Activated CD4-positive, CD25-positive, alpha-beta regulatory T cell treated with anti-CD3 and anti-CD28 coated beads, Interleukin-2, amount 50 U/mL, for 72 hours (primary cell): ENCODE data around the gene P2RY13.

Experiments used
- DNase-seq: peaks from one replicate; pipeline ENCODE4 v3.0.0; 2021

P2RY13 gene

DNA sequence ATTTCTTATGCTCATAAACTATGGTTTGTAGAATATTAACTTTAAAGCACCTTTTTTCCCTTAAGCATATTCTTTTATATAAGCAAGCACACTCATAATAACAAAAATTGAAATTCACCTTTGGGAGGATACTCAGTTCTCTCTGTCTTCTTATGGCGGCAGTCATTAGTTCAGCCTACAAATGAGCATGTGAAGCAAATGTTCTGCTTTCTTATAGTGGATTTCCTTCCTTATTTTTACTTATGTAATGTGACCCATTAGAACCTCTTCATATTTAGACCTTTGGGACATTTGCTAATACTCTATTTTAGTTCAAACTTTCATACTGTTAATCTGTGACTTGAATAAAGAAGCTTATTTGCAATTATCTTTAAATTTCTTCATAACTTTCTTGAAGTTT, at the start of gene P2RY13:
Gene P2RY13 (minus strand): TSS at position 187 of the 400 bp plus-strand sequence. CDS start 21 bp downstream, at position 166.
- DNase-seq: no peak

DNA sequence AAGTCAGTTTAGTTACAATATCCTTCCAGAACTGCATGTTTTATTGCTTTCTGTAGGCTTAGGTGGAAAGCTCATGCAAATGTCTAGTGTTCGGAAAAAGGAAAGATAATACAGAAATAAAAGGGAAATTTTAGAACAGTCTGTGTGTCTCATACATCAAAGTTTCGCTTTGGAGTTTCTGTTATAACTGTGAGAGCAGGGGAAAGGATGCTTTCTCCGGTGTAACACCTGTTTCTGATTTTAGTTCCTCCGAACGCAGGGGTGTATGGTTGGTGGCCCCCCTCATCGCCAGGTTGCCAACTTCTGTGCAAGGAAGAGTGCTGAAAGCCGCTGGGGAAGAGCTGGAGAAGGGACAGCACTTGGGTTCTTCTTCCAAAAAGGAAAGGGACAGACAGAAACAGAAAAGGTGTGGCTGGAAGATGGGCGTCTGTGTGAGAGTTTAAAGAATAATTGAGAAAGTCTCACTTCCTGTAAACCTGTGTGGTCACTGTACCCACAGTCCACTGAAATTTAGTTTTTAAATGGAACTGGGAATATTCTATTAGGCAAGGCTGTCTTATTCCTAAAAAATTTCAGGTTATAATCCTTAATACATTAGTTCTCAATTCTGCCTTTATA, 48.5 kb upstream of the P2RY13 start:
- DNase-seq: no peak

DNA sequence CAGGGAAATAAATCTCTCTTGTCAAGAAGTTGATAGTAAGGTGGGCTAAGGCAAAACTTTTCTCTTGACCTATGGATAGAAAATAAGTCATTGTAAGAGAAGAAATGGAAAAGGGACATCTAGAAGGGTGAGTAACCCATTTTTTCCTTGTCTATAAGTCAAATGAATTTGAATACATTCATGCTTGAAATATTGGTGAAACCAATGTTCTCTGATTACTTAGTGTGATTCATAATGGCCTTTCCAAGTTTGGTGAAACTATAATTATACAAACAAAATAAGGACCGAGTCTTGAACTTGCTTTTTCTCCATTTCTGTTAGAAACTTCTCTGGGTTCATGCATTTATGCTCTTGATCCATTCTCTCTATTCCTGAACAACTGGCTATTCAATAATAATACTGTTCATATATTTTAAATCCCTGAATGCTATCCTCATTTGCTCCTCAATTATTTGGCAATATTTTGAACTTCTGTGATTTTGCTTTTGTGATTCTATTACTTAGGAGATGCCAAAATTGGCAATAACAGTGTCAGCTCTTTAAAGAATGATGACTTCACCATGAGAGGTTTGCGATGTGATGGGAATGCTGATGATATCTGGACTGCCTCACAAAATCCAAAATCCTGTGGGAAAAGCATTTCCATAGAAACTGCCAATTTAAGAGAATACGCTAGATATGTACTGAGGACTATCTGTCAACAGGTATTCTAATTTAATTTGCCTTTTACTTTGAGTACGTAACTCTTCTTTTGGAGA, 42.9 kb upstream of the P2RY13 start:
- no peak for DNase-seq

DNA sequence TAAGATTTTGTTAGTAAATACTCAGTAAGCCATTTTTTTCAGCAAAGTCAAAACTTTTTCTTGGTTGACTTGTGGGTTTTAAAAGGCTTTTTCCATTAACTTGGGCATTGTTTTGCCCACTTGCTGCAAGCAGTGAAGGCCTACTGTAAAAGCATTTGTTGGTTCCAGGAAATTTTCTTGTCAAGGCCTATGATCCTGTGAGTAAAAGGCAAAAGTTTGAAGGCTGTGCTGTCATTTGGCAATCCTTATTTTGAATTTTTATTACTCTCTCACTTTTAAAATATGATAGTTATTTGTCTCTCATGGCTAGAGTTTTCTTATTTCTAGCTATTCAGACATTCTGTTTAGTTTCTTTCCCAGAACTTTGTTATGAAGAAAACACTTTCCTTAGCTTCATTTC, 42.2 kb upstream of the P2RY13 start:
- no peak for DNase-seq

DNA sequence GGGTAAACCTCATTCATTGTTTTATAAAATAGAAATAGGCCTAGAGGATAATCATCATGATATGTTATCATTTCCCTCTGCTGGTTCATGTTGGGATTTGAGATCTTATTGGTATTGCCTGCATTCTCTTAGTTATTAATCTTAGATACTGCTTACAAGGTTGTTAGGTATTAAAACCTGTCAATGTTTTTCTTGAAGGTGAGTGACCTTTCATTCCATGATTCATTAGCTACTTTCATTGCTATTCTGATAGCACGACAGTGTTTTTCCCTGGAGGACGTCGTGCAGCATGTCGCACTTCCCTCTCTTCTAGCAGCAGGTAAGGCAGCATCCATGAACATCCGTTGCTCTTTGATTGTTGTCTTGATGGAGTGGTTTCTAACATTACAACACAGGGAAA, 38.1 kb upstream of the P2RY13 start:
- DNase-seq: no peak

DNA sequence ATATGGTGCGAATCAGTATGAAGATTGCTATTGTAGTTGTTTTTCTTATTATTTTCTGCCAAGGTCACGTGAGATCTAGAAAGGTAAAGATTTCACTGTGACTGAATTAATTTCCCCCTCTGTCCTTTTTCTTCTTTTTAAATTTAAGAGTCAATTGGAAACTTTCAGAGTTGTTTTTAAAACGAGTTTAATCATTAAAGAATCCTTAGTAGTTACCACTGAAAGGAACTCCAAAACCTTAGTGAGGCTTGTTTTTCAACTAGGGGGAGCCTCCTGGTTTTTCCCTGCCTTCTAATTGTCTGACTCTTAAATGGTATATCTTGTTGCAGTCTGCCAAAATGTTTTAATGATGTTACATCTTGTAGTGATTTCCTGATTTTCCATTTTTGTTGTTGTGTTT, 37.6 kb upstream of the P2RY13 start:
- DNase-seq: no peak

DNA sequence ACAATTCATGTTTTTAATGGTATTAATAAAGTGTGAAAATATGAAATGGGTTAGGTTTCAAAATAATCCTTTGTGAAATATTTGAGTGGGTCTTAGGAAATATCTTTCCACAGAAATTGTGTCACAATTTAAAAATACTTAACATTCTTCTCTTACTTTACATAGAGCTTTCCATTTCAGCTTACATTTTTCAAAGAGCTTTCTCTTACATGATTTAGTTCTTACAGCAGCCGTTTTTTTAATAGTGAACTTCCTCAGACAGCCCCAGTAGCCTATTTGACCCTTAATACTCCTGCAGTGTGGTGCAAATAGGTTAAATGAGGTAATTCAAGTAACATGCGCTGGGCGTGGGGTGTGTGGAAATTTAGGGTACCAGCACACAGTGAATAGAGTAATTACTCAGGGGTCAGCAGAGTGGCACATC, 33.4 kb upstream of the P2RY13 start:
- DNase-seq: no peak

DNA sequence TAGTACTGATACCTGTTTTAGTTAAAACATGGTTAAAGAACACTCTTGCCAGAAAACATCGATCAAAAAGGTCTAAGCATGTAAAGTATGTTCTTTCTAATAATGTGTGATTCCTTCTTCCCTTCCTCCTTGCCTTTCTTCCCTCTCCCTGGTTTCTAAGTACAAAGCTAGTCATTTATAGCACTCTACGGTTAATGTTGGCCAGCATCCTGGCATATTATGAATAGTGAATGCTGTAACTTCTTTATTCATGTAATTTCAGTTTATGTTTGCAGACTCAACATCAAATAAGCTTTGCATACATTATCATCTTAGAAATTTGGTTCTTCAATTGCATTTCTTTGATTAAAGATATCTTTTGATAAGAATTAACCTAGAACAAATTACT, 28.1 kb upstream of the P2RY13 start:
- DNase-seq: no peak

DNA sequence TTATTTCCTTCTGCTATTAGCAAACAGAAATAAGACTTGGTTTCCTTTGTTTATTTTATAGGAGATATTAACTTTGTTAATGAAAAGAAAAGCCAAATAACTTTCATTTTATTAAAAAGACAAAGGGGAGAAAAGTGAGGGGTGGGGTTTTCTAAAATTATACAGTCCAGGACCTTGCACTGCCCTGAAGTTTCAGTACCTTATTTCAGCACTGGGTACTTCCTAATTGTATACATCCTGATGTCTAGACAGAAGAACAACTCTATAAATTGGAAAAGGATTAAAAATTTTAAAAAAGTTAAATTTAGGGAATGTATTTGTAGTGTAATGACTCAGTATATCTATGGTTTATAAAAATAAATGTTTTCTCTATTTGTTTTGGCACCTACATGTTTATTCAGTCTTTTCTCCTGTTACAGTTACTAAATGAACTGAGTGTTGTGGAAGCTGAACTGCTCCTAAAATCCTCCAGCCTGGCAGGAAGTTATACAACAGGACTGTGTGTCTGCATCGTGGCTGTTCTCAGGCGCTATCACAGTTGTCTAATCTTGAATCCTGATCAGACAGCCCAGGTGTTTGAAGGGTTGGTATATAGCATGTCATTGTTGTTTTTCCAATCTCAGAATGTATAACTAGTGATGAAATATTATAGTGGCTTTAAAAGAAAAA, 27.6 kb upstream of the P2RY13 start:
- DNase-seq: no peak

DNA sequence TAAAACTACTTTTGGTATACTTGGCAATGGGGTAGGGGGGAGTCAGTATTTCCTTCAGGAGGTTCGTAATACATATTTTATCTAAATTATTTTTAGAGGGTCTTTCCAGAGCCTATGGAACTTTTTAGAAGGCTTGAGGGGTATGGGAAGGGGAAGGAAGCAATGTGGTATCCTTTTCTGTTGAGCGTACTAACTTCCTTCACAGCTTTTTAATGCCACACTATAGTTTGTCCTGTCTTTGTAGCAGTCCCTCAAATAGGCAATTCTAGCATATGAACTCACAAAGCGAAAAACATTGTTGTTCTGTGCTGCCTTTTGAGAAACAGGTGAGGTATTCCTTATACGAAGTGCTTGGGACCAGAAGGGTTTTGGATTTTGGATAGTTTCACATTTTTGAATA, 22.3 kb upstream of the P2RY13 start:
- DNase-seq: no peak

DNA sequence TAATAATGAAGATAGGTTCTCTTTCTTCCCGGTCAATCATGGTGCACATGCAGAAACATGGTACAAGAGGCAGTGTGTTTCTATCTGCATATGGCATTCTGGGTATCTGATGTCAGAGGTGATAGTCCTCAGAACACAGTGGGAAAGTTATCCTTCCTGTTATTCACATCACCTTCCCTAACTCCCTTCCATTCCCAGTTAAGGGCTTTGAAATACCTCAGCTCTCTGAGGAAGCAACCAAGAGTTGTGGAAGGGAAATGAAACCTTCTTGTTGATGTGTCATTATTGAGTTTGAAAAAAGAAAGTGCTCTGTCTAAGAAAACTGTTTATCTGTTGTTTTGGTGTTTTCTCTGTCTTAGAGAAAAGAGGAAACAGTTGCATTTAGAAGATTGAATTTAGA, 21.9 kb upstream of the P2RY13 start:
- no peak for DNase-seq

DNA sequence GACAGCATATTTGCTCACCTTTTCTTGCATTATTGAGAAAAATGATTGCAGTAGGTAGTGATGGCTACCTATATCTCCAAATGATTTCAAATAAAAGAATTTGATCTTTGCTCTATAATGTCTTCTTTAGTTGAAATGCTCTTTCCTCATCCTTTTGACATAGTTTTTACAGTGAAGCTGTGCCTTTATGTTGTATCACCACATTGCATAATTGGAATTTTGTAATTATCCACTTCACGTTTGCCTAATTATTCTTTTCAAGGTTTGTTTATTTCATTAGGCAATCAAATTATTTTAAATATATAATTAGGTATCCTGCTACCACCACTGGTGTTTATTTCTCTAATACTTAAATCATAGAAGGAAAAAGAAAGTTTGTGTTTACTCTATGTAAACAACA, 21.3 kb upstream of the P2RY13 start:
- DNase-seq: no peak

DNA sequence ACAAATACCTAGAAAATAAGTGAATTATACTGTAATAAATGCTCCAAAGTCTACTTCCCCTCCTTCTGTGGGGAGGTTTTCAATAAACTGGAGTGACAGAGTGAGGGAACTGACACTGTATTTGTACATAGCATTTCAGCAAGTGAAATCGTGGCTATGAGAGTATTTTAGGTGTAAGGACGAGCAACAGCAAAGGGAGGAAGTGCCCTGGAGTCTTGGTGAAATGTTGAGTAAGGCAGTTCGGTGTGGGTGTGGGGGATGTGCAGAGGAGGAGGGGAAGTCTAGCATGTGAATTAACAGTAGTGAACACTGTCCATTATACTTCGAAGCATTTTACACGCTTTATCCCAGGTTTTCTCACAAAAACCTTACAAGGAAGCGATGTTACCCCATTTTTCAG, 18.1 kb upstream of the P2RY13 start:
- DNase-seq: no peak

DNA sequence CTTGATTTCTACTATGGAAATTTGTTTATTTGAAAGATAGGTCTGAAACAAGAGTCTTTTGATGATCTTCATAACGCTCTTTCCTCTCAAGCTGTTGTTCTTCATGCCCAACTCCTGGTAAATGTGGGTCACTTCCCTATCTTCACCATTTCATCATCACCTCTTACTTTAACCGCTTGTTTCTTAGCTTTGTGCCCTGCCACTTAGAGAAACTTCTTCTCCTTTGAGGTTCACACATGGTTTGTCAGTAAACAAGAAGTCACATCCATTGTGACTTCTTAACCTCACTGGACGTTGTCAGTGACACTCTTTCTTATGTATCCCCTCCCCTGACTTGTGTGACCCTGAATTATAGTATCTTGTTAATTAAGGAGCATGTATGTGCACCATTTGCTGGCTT, 16.9 kb upstream of the P2RY13 start:
- DNase-seq: no peak

DNA sequence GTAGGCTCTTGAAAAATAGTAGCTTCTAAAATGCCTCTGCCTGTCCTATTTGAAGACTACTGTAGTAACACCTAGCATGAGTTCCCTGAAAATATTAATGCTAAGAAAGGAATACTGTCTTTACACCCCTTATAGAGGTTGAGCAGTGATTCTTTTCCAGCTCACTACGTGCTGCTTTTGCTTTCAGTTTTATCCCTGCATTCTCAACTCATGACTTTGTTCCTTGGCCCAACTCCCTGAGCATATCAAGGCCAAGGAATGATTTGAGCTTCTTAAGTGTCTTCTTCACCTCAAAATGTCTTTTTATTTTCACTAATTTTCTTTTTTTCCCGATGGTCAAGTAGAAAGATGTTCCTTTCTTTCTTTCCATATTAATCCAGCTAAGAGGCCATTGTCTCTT, 16.5 kb upstream of the P2RY13 start:
- no peak for DNase-seq

DNA sequence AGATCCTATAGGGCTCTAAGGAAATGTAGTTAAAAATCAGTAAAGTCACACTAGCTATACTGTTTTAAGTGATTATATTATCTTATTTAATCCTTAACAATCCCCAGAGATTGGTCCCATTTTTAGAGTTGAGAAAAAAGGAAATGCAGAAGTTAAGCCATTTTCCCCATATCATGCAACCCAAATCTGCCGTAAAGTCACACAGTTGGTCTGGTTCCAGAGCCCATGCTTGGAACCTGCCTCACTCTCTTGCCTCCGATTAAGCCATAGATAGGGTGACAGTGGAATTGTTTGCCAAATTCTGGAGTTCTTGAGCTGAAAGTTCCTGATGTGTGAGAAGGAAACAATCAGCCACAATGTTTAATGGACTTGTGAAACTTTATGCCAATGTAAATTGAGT, 2.3 kb upstream of the P2RY13 start:
- DNase-seq: no peak

DNA sequence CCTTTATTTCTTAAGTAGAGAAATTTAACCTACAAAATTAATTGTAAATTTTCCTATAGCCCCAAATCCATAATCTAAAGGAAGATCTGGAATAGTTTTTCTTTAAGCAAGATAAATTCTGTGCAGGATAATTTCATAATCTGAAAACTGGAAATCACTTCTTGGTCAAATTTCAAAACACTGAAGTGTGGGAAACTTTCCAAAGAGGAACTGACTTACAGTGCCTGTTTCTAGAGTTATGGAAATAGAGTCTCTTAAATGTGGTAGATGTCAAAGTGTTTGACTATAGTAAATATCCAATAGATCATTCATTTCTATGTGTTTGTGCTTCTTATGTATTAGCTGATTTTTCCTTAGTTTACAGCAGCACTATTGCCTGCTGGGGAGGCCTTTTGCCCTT, 1.6 kb upstream of the P2RY13 start:
- DNase-seq: no peak

DNA sequence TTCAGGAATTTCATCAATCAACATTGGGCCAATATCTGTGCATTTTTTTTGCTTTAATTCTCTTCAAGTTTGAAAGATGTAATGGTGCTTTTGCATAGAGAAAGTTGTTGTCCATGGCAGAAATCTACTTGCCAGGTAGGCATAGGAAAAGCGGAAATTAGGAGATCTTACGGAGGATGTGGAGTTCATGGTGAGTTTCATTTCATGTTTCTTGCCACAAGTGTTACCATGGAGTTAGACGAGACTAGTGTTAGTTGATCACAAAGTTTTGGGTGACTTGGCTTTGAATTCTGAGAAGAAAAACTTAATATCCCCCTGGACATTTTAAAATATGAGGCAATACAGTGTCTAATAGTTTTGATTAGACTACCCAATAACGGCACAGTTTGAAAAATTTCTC, 1.0 kb upstream of the P2RY13 start:
- DNase-seq: no peak

DNA sequence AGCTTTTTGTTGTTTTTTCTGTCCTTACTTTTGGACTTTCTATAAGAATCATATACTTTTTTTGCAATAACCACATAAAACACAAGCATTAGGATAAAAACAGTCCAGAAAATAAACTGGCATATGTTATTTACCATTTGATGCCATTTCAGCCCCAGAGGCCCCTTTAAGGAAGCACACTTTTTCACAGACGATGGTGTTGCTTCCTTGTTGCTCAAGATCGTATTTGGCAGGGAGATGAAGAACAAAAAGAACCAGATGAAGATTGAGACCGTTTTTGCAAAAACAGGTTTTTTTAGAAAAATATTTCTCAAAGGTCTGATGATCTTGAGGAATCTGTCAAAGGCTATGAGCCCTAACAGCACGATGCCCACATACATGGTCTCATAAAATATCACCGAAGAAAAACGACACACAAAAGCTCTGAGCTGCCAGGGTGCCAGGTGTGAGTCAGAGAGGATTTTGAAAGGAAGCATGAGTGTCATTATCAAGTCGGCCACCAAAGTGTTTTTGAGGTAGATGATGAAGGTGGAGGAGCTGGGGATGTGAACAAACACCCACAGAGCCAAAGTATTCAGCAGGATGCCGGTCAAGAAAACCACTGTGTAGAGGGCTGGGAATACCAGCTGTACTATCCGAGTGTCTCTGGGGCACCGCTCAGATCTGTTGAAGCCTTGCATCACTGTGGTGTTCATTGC, 902 bp downstream of the P2RY13 start:
- DNase-seq: no peak

DNA sequence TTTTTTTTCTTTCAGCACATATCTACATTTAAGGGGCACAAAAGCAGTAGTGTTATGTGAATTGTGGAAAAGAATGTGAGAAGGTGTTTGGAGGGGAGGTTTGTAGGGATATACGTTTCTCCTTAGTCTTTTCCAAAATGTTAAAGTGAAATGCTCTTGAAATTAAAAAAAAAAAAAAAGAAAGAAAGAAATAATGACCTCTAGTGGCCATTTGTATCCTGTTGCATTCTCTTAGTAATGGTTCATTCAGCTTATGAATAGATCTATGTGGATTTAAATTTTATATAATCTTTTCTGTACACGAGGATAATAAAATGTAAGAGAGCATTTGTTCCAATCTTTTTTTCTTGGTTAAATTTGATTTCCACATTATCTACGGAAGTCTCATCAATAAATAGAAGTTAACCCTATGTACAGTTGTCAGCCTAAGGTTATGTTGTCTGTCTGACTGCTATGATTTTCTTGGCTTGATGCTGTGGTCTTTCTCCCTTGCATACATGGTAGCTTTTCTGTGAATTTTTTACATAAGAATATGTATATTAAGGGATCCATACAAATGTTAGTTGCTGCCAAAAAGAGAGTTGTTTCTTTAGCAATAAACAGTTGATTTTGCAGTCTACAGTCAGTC, 1.7 kb downstream of the P2RY13 start:
- DNase-seq: no peak

DNA sequence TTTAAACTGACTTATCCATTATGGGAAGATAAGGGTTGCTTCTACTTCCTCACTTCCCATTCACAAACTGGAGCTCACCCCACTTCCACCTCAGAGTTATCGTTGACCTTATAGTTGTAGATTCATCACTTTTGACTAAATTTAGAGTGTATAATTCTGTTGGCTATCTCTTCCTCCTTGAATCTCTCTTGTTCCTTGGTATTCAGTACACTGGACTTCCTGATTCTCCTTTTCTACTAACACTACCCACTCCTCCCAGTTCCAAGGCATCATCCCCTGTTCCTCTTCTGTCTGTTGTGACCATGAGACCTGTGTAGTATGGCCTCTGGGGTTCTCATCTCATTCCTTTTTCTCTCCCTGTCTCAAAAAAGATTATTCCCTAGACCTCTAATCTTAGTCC, 6.8 kb downstream of the P2RY13 start:
- DNase-seq: no peak

DNA sequence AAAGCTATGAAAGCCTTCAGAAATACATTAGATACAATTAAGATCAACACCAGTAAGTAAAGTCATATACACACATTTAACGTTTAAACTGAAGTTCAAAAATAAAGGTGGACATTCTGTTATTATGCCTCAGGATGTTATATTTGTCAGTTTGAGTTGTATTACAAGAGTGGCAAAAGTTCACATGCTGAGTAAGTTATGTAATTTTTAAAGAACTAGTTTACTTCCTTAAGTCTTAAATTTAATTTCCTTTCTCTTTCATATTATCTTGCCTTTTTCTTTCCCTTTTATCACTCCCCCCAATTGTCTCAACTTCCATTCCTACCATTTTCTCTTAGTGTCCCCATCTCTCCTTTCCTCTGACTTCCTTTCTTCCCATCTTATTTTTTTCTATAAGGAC, 7.8 kb downstream of the P2RY13 start:
- no peak for DNase-seq

DNA sequence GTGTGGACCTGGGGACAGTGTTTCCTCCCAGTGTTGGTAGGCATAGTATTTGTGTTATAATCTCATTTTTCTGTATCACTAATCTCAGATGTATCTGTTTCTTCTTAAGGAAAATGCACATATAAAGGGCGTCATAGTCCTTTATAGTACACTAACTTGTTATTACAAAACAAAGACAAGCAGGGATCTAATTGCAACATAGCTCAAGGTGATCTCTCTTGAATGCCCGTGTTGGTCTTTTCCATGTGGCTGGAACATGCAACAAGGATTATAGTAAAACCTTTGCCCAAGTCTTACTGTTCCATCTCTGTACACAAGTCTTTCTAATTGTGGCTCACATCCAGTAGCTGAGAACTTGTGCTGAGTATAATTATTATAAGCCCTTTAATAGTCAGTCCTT, 9.2 kb downstream of the P2RY13 start:
- no peak for DNase-seq
